Nephron progenitor cell (in vitro differentiated cells): ENCODE data around the gene PHACTR3.

Experiments
- DNase-seq: peaks from one replicate; pipeline ENCODE4 v3.0.0; 2021
- H3K27ac Mint-ChIP-seq: 2 replicates; pipeline ENCODE4 v1.8.0; 2021; ENCODE audit warnings: mild to moderate bottlenecking, moderate library complexity, mixed read lengths
- H3K27me3 Mint-ChIP-seq: 2 replicates; pipeline ENCODE4 v1.8.0; 2021; ENCODE audit warnings: mild to moderate bottlenecking, low read depth, mixed read lengths; ENCODE audit not compliant: poor library complexity
- H3K36me3 Mint-ChIP-seq: 2 replicates; pipeline ENCODE4 v1.8.0; 2021; ENCODE audit warnings: low read depth, mixed read lengths
- H3K4me1 Mint-ChIP-seq: 2 replicates; pipeline ENCODE4 v1.8.0; 2021; ENCODE audit warnings: mixed read lengths
- H3K4me3 Mint-ChIP-seq: 2 replicates; pipeline ENCODE4 v1.8.0; 2021; ENCODE audit warnings: mild to moderate bottlenecking, moderate library complexity, mixed read lengths
- H3K9me3 Mint-ChIP-seq: 2 replicates; pipeline ENCODE4 v1.8.0; 2021; ENCODE audit warnings: mild to moderate bottlenecking, moderate library complexity, mixed read lengths
- TF ChIP-seq, protein P1 (sequence below): fragments of 200-600 bp; sonication (generic); IDR thresholded peaks from 2 replicates; pipeline ENCODE4 v1.5.0; 2021; ENCODE audit warnings: antibody characterized with exemption

PHACTR3 gene

DNA sequence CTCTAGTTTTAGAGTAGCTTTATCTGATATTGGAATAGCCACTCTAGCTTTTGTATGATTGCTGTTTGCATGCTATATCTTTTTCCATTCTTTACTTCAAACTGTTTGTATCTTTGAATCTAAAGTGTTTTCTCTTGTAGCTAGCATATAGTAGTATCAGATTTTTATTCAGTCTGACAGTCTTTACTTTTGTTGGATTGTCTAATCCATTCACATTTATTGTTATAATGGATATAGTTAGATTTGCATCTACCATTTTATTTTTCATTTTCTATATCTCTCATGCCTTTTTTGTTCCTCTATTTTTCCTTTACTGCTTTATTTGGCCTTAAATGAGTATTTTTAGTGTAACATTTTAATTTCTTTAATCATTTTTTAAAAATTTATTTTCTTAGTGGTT, 52.1 kb downstream of the PHACTR3 start:
- Mint-ChIP-seq H3K27ac (no peak overlapping the region), H3K27me3 (no peaks in the 10 kb centered on the region), H3K4me1 (no peaks in the 10 kb centered on the region), H3K36me3 (no peaks in the 10 kb centered on the region), H3K4me3 (no peak overlapping the region), H3K9me3 (peaks cover 87% of the 10 kb centered on the region)
- DNase-seq, result no peak
- TF ChIP-seq, protein P1, sequence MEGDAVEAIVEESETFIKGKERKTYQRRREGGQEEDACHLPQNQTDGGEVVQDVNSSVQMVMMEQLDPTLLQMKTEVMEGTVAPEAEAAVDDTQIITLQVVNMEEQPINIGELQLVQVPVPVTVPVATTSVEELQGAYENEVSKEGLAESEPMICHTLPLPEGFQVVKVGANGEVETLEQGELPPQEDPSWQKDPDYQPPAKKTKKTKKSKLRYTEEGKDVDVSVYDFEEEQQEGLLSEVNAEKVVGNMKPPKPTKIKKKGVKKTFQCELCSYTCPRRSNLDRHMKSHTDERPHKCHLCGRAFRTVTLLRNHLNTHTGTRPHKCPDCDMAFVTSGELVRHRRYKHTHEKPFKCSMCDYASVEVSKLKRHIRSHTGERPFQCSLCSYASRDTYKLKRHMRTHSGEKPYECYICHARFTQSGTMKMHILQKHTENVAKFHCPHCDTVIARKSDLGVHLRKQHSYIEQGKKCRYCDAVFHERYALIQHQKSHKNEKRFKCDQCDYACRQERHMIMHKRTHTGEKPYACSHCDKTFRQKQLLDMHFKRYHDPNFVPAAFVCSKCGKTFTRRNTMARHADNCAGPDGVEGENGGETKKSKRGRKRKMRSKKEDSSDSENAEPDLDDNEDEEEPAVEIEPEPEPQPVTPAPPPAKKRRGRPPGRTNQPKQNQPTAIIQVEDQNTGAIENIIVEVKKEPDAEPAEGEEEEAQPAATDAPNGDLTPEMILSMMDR, result no peak

DNA sequence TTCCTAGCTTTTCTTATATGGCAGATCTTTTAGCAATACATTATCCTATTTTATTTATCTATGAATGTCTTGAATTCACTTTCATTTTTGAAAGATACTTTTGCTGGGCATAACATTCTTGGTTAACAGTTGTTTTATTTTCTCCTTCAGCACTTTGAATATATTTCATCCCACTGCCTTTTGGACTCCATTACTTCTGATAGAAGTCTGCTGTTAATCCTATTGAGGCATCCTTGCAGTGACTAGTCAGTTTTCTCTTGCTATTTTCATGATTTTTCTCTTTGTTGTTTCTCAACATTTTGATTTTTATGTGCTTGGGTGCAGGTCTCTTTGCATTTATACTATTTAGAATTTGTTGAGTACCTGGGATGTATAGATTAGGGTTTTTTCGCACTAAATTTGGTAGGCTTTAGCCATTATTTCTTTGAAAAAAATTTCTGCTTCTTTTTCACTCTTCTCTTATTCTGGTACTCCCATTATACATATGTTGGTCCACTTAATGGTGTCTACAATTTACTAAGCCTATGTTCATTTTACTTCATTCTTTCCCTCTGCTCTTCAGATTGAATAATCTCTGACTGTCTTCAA, 53.2 kb downstream of the PHACTR3 start:
- no peaks in the 10 kb centered on the region for H3K36me3 Mint-ChIP-seq
- no peak overlapping the region for H3K27ac Mint-ChIP-seq
- no peaks in the 10 kb centered on the region for H3K4me1 Mint-ChIP-seq
- H3K27me3 Mint-ChIP-seq, result peaks cover 2% of the 10 kb centered on the region
- TF ChIP-seq, protein P1, result no peak
- H3K4me3 Mint-ChIP-seq, result no peak overlapping the region
- no peak for DNase-seq
- peaks cover 89% of the 10 kb centered on the region for H3K9me3 Mint-ChIP-seq

DNA sequence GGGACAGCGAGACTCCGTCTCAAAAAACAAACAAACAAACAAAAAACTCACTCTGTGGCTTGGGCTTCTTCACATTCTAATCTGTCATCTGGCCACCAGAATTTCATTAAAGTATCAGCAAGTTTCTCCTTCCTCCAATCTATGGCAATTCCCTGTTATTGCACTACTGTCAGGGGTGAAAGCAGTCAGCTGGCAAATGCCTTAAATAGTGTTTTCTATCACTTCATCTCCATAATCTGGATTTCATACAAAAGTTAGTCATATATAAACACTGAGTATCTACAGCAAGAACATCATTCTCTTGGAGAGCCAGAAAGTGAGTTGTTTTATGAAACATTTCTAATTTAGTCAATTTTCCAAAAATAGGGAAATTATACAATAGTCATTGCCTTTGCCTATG, 56.1 kb downstream of the PHACTR3 start:
- Mint-ChIP-seq H3K9me3 (peaks cover 100% of the 10 kb centered on the region), H3K27ac (no peak overlapping the region), H3K4me1 (no peaks in the 10 kb centered on the region), H3K27me3 (peaks cover 2% of the 10 kb centered on the region), H3K36me3 (no peaks in the 10 kb centered on the region), H3K4me3 (no peak overlapping the region)
- DNase-seq, result no peak
- TF ChIP-seq, protein P1, result no peak

DNA sequence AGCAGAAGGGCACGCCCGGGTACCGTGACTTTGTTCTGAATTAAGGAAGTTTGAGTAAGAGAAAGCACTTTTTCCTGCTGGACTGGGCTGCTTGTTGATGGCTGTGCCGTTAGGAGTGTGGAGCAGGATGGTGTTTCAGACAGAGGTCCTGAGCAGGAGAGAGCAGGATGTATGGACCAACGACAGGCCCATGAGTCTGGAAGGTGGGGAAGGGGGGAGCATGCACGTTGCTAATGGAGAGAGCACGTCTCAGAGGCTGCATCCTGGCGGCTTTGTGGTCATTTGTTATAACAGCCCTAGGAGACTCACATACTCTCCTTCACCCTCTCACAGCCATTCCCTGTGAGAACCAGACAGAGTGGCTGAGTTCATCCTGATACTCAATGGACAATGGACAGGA, 56.8 kb downstream of the PHACTR3 start:
- H3K4me3 Mint-ChIP-seq, result no peak overlapping the region
- H3K36me3 Mint-ChIP-seq, result no peaks in the 10 kb centered on the region
- DNase-seq, result no peak
- peaks cover 2% of the 10 kb centered on the region for H3K27me3 Mint-ChIP-seq
- H3K9me3 Mint-ChIP-seq, result peaks cover 100% of the 10 kb centered on the region
- H3K27ac Mint-ChIP-seq, result no peak overlapping the region
- H3K4me1 Mint-ChIP-seq, result no peaks in the 10 kb centered on the region
- TF ChIP-seq, protein P1, result no peak

DNA sequence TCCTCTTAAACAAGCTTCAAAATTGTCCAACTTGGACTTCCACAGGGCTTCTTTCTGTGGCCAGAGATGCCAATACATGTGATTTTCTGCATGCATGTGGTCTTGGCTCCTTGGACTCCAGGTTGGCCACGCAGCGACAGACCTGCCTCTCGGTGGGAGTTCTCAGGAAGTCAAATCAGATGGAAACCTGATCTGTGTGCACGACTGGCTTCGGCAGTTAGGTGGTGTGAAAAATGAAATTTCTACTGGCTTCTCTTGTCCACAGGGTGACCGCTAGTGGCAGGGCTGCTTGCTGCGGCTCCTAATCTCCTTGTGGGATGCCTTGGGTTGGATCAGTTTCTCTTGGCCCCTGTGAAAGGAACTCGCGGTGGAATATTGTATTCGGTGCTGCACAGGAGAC, 57.3 kb downstream of the PHACTR3 start:
- no peaks in the 10 kb centered on the region for H3K36me3 Mint-ChIP-seq
- H3K4me3 Mint-ChIP-seq, result no peak overlapping the region
- no peak for DNase-seq
- H3K4me1 Mint-ChIP-seq, result no peaks in the 10 kb centered on the region
- H3K27me3 Mint-ChIP-seq, result peaks cover 2% of the 10 kb centered on the region
- H3K27ac Mint-ChIP-seq, result no peak overlapping the region
- H3K9me3 Mint-ChIP-seq, result peaks cover 100% of the 10 kb centered on the region
- TF ChIP-seq, protein P1, result no peak

DNA sequence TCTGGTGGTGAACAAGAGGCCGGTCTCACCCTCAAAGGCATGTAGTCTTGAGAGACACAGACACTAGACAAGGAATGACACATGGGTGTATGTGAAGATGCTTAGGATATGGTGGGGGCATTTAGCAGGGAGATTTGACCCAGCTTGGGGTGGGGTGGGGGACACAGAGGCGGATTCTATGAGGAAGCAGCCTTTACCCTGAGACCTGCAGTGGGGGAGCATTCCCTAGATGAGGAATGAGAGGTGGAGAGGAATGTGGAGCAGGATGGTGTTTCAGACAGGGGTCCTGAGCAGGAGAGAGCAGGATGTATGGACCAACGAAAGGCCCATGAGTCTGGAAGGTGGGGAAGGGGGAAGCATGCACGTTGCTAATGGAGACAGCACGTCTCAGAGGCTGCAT, 57.8 kb downstream of the PHACTR3 start:
- Mint-ChIP-seq H3K9me3 (peaks cover 100% of the 10 kb centered on the region), H3K36me3 (no peaks in the 10 kb centered on the region), H3K27me3 (peaks cover 2% of the 10 kb centered on the region), H3K27ac (no peak overlapping the region), H3K4me1 (no peaks in the 10 kb centered on the region), H3K4me3 (no peak overlapping the region)
- TF ChIP-seq, protein P1, result no peak
- DNase-seq, result no peak
